HG03108 (cell line): ENCODE data around the gene STX1B.
"Not testable (repeated sequence)": the region's sequence is repeated elsewhere in the genome, so short reads cannot be mapped to it uniquely, and the experiment has no call there.

Experiments
- ATAC-seq: cut with Tn5 transposase; IDR thresholded peaks from one replicate; pipeline ENCODE4 v1.9.1; 2021; ENCODE audit warnings: moderate library complexity; ENCODE audit not compliant: unreplicated experiment

STX1B gene

GRCh38 chr16:31016018-31016417, 5.6 kb upstream of the STX1B start:
- no peak for ATAC-seq

DNA sequence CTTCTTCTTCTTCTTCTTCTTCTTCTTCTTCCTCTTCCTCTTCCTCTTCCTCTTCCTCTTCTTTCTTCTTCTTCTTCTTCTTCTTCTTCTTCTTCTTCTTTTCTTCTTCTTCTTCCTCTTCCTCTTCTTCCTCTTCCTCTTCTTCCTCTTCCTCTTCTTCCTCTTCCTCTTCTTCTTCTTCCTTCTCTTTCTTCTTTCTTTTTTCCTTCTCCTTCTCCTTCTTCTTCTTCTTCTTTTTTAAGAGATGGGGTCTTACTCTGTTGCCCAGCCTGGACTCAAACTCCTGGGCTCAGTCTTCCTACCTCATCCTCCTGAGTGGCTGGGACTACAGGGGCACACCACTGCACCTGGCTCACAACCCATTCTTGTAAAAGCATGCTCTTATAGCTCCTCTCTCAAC, 2.9 kb upstream of the STX1B start:
- ATAC-seq: not testable (repeated sequence)

- ATAC-seq: not testable (repeated sequence)
Observed at GRCh38 chr16:31011815-31012214, 1.4 kb upstream of the STX1B start.

DNA sequence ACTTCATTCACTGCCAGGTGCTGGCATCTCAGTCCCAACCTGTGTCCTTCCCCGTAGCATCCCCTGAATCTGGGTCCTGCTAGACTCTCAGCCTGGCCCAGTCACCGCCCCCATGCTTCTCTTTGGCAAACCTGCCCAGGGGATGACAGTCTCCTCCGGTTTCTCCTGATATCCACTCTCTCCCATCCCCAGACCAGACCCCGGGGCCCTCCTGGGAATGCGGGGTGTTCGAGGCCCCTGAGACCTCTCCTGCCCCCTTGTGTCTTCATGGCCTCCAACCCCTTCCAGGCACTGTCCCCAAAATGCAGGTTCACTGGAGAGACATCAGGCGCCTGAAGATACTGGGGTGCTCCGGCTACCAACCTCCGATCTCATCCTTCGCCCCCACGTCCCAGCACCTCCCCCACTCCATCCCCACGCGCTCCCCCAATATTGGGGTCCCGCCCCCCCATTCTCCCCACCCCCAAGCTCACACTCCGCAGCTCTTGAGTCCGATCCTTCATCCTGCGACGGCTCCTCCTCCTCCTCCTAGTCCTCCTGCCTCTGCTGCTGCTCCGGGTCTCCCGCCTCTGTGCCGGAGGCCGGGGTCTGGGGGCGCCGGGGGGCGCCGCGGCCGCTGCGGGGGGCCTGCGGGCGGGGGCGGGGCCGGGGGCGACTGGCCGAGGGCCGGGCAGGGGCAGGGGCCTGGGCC, 399 bp downstream of the STX1B start:
- no peak for ATAC-seq

DNA sequence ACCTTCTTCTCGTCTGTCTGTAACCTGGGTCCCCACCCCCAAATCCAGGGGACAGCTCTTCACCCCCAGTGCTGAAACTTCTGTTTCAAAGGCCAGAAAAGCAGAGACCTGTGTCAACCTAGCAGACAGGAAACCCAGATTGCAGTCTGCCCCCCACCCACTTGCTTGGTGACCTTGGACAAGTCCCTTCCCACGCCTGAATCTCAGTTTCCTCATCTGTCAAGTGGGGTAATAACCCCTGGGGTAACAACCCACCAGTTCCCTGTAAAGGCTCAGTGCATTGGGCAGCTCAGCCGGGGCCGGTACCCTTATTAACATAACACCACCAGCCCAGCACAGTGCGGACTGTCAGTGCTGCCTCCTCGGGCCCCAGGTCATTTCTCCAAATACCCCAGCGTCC, 1.3 kb downstream of the STX1B start:
- ATAC-seq: no peak

DNA sequence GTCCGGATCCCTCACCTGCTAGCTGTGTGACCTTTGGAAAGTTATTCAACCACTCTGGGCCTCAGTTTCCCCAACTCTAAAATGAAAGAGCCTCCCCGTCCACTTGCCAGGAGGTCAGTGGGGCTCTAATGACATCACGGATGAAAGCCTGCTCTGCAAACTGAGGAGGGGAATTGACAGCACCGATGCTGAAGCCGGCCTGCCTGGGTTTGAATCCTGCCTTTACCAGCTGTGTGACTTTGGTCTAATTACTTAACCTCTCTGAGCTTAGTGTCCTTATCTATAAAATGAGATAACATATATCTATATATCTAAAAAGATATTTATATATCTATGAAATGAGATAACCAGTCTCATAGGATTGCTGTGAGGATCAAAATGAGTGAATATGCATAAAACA, 1.9 kb downstream of the STX1B start:
- no peak for ATAC-seq

DNA sequence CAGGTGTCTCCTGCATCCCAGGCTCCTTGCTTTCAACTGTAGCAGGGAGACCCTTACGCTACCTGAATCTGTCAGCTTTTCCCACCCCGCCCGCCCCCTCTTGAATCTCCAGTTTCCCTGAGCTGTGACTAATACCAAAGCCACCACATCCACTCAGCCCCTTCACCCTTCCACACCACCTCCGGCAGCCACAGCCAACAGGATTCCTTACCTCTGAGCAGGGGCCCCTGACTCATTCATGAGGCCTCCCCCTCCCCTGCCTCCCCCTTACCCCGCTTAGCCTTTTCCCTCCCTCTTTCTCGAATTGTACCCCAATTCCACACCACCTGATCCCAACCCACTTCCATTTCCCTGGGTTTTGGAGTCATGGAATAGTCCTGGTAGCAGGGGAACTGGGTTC, 2.3 kb downstream of the STX1B start:
- ATAC-seq: no peak

GRCh38 chr16:31007684-31008083, 2.8 kb downstream of the STX1B start:
- ATAC-seq: no peak

- ATAC-seq: no peak
Observed at GRCh38 chr16:31006589-31006988, 3.8 kb downstream of the STX1B start.

DNA sequence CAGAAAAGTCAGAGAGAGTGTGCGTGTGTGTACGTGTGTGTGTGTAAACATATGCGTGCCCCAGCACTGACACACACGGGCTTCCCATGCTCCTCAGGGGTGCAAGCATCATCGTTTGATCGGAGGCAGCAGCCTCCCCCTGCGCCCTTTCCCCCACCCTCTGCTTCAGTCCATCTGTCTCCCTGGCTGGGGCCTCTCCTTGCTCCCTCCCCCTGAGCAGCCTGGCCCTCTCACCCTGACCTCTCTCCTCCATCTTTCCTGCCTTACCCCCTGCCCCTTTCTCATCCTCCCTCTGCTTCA, 4.4 kb downstream of the STX1B start:
- no peak for ATAC-seq

DNA sequence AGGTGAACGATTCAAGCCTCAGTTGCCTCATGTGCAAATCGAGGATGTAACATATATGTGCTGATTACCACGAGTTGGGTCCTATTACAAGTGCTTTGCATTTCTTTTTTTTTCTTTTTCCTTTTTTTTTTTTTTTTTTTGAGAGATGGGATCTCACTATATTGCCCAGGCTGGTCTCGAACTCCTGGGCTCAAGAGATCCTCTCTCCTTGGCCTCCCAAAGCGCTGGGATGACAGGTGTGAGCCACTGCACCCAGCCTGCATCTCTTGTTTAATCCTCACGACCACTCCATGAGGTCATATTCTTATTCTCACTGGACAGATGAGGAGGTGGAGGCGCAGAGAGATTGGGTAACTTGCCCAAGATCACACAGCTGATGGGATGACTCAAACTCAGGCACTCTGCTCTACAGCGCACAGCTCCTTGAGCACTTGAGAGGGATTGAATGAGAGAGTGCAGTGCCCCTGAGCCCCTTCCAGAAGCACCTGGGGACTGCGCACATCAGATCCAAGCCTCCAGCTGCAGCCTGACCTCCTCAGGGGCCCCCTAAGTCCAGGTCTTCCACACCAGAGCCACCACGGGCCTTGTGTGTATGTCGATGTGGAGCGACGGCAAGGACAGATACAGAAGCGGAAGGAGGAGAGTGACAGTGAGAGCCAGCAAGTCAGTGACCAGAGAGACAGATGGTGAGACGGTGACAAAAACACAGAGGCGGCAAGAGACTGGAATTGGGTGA, 4.9 kb downstream of the STX1B start:
- no peak for ATAC-seq

DNA sequence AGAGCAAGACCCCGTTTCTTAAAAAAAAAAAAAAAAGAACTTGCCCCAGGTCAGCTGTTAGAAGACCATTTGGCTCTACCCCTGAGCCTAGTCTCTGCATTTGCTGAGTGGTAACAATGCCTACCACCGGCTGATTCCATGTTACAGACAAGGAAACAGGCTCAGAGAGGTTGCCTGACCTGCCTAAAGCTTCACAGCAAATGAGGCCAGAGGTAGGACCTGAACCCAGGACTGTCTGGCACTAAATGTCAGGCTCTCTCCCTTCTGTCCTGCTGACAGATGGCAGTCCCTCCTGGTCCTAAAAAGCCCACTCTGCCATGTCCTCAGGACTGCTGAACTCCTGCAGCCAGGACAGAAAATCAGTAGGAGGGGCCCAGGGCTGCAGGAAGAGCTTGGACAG, 5.8 kb downstream of the STX1B start:
- no peak for ATAC-seq

- ATAC-seq: no peak
Observed at GRCh38 chr16:31003744-31004143, 6.7 kb downstream of the STX1B start.

GRCh38 chr16:31002862-31003341, 7.5 kb downstream of the STX1B start:
- no peak for ATAC-seq

DNA sequence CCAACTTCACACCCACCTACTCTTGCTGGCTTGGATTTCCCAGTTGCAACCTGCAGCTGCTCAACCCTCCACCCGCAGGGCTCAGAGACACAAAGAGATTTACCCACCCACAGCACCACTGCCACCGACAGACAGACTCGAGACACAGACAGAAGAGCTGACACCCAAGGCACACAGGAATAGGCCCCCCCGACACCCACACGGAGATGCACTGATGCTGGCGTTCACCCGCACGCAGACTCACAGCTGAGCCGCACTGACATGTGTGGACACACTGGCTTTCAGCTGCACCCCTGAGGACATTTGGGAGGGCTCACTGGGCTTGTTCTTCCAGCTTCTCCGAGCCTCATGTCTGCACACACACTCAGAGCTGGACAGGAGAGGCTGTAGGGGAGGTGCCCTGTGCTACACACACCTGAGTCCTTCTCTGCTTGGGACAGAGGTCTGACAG, 8.2 kb downstream of the STX1B start:
- no peak for ATAC-seq

GRCh38 chr16:31001507-31002249, 8.8 kb downstream of the STX1B start:
- ATAC-seq: no peak

- ATAC-seq: no peak
Observed at GRCh38 chr16:31000671-31001382, 9.6 kb downstream of the STX1B start.

DNA sequence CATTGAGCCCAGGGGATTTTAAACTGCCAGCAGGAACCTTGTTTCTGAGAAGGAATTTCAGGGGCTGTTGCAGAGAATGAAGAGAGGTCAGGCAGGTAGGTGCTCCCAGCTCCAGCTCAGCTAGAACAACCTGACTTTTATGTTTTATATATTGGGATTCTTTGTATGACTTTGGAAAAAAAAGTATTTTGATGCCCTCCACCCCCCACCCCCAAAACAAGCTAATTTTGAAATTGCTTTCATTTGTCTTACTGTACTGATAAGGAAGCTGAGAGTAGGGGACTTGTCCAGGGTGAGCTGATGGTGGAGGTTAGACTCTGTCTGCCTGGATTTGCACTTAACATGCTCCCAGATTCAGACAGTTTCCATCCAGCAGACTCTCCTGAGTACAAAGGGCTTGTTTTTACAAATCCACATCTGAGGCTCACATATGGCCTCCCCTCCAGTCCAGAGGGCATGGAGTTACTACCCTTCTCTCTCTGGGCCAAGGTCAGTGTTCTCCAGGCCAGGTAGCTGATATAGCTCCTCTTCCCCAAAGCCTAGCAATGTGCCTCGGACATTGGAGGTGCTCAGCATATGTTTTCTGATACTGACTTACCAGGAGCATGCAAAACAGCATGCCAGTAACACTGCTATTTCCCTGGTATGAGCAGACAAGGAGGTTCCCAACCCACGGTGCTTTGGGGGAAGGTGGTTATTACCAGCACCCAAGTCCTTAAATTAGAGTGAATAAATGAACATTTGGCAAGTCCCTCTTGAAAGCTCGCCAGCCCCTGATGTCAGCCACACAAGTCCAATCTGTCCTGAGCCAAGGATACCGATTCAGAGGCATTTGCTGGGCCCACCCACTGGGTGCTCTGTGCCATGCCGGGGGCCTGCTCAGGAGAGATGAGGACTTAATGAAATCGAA, 11.3 kb downstream of the STX1B start:
- ATAC-seq: no peak

DNA sequence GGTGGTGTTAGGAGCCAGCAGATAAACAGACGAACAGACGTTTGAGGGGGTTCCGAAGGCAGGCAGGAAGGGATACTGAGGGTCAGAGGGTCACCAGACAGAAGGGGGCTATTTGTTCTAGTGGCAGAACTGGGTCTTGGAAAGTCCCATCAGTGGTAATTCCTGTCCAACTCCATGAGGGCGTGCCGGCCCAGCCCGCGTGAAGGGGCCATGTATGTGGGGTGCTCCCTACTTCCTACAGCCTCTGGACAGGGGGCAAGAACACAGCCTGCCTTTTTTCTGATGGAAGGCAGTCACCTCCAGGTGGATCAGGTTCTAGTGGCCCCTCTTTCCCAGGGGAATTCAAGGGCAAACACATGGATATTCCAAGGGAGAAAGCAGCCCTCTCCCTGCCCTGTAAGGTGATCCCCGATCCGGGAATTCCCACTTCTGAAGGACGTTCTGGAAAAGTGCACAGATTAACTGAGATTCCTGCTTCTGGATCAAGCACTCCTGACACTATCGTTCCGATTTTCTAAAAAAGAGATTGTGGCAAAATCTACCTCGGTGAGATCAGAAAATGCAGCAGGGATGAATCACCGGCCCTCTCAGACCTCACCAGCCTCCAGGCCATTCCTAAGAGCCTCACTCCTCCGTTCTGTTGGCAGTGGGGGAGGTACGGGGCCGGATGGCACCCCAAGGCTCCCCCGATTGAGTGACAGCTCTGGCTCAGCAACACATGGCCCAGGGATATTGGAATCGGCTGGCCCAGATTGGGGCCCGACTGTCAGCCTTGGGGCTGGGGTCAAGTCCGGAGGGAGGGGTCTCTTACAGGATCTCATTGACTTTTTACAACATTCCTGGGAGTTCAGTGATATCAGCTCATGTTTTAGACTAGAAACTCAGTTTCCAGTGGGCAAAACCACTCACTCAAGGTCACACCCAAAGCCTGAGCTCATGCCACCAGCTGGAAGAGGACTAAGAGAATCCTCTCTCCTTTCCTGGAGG, 12.4 kb downstream of the STX1B start:
- ATAC-seq: no peak
